Endometrial microvascular endothelial cells (primary cell): ENCODE results near the gene AHNAK2. TPM values are rescaled to one million over a fixed set of nuclear protein-coding genes. Genes with fewer than 3 reads are reported as not detected.
"Not testable (repeated sequence)": the region's sequence is repeated elsewhere in the genome, so short reads cannot be mapped to it uniquely, and the experiment has no call there.

Experiments used
- in situ Hi-C: cut with HindIII; loops from 2 replicates; pipeline ENCODE4 v1.10.0; 2017; ENCODE audit warnings: low sequenced_read_pairs, low pct_unique_long_range_greater_than_20kb; ENCODE audit errors: inconsistent ontology term
- total RNA-seq: library from RNA; depleted of rRNA; stranded (reverse); fragments of >200 nt; gene quantifications from one replicate; pipeline ENCODE4 v1.2.3, GENCODE V29; 2015; ENCODE audit errors: inconsistent ontology term

Gene AHNAK2
- total RNA-seq, 1 donor from 2014 or later: 41.5 TPM

DNA sequence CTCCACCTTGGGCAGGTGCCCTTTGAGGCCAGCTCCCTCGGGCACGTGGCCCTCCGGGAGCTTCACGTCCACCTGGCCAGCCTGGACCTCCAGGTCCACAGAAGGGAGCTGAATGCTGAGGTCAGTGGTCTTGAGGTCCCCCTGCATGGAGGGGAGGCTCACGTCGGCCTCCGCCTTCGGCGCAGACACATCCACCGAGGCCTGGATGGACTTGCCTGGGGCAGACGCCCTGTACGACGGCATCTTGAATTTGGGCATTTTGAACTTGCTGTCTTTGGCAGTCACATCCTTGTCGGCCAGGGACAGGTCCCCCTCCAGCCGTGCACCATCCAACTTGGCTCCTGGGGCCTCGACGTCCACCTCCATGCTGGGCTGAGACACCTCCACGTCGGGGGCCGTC lies 32.9 kb downstream of the AHNAK2 start:
- in situ Hi-C loops: not testable (repeated sequence)

DNA sequence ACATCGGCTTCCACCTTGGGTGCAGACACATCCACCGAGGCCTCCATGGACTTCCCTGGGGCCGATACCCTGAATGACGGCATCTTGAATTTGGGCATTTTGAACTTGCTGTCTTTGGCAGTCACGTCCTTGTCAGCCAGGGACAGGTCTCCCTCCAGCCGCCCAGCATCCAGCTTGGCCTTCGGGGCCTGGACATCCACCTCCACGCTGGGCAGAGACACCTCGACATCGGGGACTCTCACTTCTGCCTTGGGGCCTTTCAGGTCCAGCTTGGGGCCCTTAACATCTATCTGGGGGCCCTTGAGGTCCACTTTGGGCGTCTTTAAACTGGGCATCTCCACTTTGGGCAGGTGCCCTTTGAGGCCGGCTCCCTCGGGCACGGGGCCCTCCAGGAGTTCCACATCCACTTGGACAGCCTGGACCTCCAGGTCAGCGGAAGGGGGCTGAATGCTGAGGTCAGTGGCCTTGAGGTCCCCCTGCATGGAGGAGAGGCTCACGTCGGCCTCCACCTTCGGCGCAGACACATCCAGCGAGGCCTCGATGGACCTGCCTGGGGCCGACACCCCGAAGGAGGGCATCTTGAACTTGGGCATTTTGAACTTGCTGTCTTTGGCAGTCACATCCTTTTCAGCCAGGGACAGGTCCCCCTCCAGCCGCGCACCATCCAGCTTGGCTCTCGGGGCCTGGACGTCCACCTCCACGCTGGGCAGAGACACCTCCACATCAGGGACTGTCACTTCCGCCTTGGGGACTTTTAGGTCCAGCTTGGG lies 33.6 kb downstream of the AHNAK2 start:
- in situ Hi-C loops: not testable (repeated sequence)

- in situ Hi-C loops: not testable (repeated sequence)
Observed at GRCh38 chr14:104944016-104944308, 34.2 kb downstream of the AHNAK2 start.

DNA sequence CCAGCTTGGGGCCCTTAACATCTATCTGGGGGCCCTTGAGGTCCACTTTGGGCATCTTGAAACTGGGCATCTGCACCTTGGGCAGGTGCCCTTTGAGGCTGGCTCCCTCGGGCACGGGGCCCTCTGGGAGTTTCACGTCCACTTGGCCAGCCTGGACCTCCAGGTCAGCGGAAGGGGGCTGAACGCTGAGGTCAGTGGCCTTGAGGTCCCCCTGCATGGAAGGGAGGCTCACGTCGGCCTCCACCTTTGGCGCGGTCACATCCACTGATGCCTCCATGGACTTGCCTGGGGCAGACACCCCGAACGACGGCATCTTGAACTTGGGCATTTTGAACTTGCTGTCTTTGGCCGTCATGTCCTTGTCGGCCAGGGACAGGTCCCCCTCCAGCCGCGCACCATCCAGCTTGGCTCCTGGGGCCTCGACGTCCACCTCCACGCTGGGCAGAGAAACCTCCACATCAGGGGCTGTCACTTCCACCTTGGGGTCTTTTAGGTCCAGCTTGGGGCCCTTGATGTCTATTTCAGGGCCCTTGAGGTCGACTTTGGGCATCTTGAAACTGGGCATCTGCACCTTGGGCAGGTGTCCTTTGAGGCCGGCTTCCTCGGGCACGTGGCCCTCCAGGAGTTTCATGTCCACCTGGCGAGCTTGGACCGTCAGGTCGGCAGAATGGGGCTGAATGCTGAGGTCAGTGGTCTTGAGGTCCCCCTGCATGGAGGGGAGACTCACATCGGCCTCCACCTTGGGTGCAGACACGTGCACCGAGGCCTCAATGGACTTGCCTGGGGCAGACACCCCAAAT lies 34.8 kb downstream of the AHNAK2 start:
- in situ Hi-C loops: not testable (repeated sequence)

- in situ Hi-C loops: no loop called here
Observed at GRCh38 chr14:104942586-104942985, 35.6 kb downstream of the AHNAK2 start.

GRCh38 chr14:104941508-104942365 lies 36.4 kb downstream of the AHNAK2 start:
- in situ Hi-C loops: no loop called here

DNA sequence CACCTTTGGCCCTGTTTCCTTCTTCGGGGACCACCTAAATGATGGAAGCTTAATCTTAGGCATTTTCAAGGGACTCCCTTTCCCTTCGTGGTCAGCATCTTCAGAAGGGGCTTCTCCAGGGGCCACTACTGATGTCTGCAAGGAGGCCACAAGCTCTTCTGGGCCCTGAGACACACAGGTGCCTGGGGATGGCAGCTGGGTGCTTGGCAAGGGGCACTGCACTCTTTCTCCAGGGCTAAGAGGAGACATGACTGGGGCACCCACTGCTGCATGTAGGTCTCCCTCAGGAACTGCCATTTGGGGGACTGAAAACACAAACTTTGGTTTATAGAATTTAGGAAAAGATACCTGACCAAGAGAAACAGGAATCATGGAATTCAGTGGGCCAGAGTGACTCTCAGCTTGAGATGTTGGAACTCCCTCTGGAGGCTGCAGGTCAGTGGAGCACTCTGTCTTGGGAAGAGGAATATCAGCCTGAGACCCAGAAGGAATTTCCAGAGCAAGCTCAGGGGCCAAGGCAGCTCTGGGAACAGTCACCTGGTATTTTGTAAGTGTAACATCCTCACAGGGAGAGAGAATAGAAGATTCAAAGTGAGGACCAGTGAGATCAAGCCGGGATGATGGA lies 37.5 kb downstream of the AHNAK2 start:
- in situ Hi-C loops: no loop called here

- in situ Hi-C loops: loop anchor here (10.0 kb wide), 1 partner anchor 115 kb away; no protein-coding TSS in a partner anchor
Observed at GRCh38 chr14:104939666-104940410, 38.3 kb downstream of the AHNAK2 start.

DNA sequence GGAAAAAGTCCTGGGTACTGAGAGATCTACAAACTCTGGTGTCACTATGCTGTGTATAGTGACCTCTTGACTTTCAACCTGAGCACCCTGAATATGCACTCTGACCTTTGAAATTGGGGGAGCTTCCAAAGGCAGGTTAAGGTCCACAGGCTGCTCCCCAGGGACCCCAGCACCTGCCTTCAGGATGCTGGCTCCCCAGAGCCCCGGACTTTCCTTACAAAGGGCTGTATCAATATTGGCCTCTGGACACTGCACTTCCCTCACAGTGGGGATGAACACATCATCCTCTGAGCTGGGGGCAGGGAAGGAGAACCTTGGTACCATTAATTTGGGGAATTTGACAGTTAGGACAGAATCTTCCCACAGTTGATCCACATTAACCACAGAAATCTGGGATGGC lies 39.2 kb downstream of the AHNAK2 start:
- in situ Hi-C loops: loop anchor here (10.0 kb wide), 1 partner anchor 116 kb away; no protein-coding TSS in a partner anchor

- in situ Hi-C loops: loop anchor here (10.0 kb wide), 1 partner anchor 116 kb away; no protein-coding TSS in a partner anchor
Observed at GRCh38 chr14:104938436-104938835, 39.7 kb downstream of the AHNAK2 start.

DNA sequence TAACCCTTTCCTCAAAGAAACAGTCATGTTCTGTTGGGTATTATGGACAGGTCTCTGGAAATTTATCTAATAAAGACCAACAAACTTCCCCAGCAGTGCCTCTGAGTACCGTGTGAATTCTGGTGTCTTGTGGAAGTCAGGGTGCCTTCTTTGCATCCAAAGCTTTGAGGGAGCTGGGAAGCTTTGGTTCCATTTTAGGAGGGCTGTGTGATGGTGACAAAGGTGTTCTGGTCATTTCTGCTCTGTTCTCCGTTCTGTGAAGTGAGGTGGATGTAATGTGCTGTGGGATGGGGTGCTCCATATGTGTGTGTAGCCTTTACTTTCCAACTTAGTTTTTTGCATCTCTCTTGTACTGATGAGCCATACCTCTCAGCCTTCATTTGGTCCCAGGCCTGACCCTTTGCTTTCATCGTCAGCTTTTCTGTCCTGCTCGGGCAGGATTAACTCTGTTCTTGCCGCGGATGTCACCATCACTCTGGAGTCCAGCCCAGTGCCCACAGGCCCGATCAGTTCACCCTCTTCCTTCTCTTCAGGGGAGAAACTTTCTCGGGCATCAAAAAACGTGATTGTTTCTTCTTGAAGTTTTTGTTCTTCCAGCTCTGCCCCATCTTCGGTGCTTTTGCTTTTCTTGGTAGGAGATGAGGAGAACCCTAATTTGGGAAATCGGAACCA lies 40.3 kb downstream of the AHNAK2 start:
- in situ Hi-C loops: loop anchor here (10.0 kb wide), 1 partner anchor 117 kb away; no protein-coding TSS in a partner anchor

GRCh38 chr14:104937161-104937560 lies 41.0 kb downstream of the AHNAK2 start:
- in situ Hi-C loops: loop anchor here (10.0 kb wide), 1 partner anchor 118 kb away; no protein-coding TSS in a partner anchor

GRCh38 chr14:104936361-104937155 lies 41.6 kb downstream of the AHNAK2 start:
- in situ Hi-C loops: loop anchor here (10.0 kb wide), 1 partner anchor 118 kb away; no protein-coding TSS in a partner anchor

GRCh38 chr14:104935955-104936354 lies 42.2 kb downstream of the AHNAK2 start:
- in situ Hi-C loops: loop anchor here (10.0 kb wide), 1 partner anchor 119 kb away; no protein-coding TSS in a partner anchor

GRCh38 chr14:104935026-104935650 lies 43.0 kb downstream of the AHNAK2 start:
- in situ Hi-C loops: loop anchor here (10.0 kb wide), 1 partner anchor 120 kb away; no protein-coding TSS in a partner anchor
